WI38 (cell line): ENCODE results near the gene SP8.

Experiments used
- H3K4me3 ChIP-seq: 2 replicates; pipeline ENCODE4 v1.5.1; 2011; ENCODE audit warnings: low read depth, mild to moderate bottlenecking, control low read depth, low read length
- CTCF ChIP-seq: IDR thresholded peaks from 2 replicates; pipeline ENCODE4 v1.5.1; 2012; ENCODE audit warnings: low read depth, mild to moderate bottlenecking, control low read depth, low read length

SP8 gene

GRCh38 chr7:20779041-20779440, 7.6 kb downstream of the SP8 start:
- no peak overlapping the region for H3K4me3 ChIP-seq
- TF ChIP-seq CTCF: no peak

- peak; percentile 23; the same call in 1 of the 2 replicates for TF ChIP-seq CTCF
- H3K4me3 ChIP-seq: peak overlapping the region; percentile 26; the same call in 1 of the 2 replicates
Observed at GRCh38 chr7:20778063-20778721, 8.5 kb downstream of the SP8 start.

- no peak for TF ChIP-seq CTCF
- H3K4me3 ChIP-seq: 0 out of 2 replicates have a peak overlapping the region, but pooled peaks have one; percentile 9
Observed at GRCh38 chr7:20777377-20778062, 9.2 kb downstream of the SP8 start.

- no peak overlapping the region for H3K4me3 ChIP-seq
- TF ChIP-seq CTCF: no peak
Observed at GRCh38 chr7:20776942-20777341, 9.7 kb downstream of the SP8 start.

GRCh38 chr7:20776214-20776911, 10.3 kb downstream of the SP8 start:
- no peak overlapping the region for H3K4me3 ChIP-seq

GRCh38 chr7:20754001-20754400, 32.7 kb downstream of the SP8 start:
- no peak overlapping the region for H3K4me3 ChIP-seq
- no peak for TF ChIP-seq CTCF

More at GRCh38 chr7:20776214-20776911, 10.3 kb downstream of the SP8 start:
- TF ChIP-seq CTCF: no peak

GRCh38 chr7:20749906-20750305, 36.8 kb downstream of the SP8 start:
- TF ChIP-seq CTCF: no peak
- H3K4me3 ChIP-seq: no peak overlapping the region
